Occipital lobe (tissue), 2 donors: Measurements from ENCODE around the gene WDR49. TPM values are rescaled to one million over a fixed set of nuclear protein-coding genes. Genes with fewer than 3 reads are reported as not detected.

Source experiments
- small RNA-seq: library from RNA; depleted of rRNA; stranded (forward); fragments of <200 nt; gene quantifications from one replicate; pipeline ENCODE3, GENCODE V24; 2014
- total RNA-seq: library from RNA; depleted of rRNA; stranded (reverse); fragments of >200 nt; gene quantifications from one replicate; pipeline ENCODE4 v1.2.3, GENCODE V29; 2014

WDR49 gene
- total RNA-seq, 1 donor from 2014 or later: 21.4 TPM

Small RNA genes lying within 50 kb of the gene (small RNA-seq; reads per million reads assigned to genes)
- gene HMGN1P8: not detected

Other genes starting within 250 kb of the WDR49 start
- gene SERPINI2, start 179.9 kb downstream of the WDR49 start, total RNA-seq: 2.0 TPM
- 70.0 TPM for gene PDCD10, start 81.0 kb upstream of the WDR49 start, total RNA-seq
- gene SERPINI1, start 81.8 kb upstream of the WDR49 start, total RNA-seq: 123 TPM